ENCODE results near the gene PRKACG.
"Not testable (repeated sequence)": the region's sequence is repeated elsewhere in the genome, so short reads cannot be mapped to it uniquely, and the experiment has no call there.

GRCh38 chr9:69050936-69051335, 37.0 kb upstream of the PRKACG start:
- TF ChIP-seq CTCF (IDR thresholded peaks at IDR 0.05); ZFX (IDR thresholded peaks at IDR 0.05; ENCODE audit: borderline replicate concordance): not testable (repeated sequence)
